Neuronal stem cell (in vitro differentiated cells): ENCODE results near the gene TNS3.

Experiments used
- DNase-seq: peaks from one replicate; pipeline ENCODE4 v3.0.0-alpha.2; 2013; ENCODE audit warnings: low spot score
- H2AFZ ChIP-seq: one replicate; pipeline ENCODE4 v1.6.1; 2013; ENCODE audit warnings: mild to moderate bottlenecking, low read length, inconsistent platforms
- H2AK5ac ChIP-seq: 2 replicates; pipeline ENCODE4 v1.6.1; 2013; ENCODE audit warnings: low read depth, mild to moderate bottlenecking, inconsistent platforms, low read length, moderate library complexity, mixed read lengths
- H2BK120ac ChIP-seq: 2 replicates; pipeline ENCODE4 v1.6.1; 2013; ENCODE audit warnings: low read depth, mild to moderate bottlenecking, inconsistent platforms, low read length, moderate library complexity, mixed read lengths
- H2BK12ac ChIP-seq: one replicate; pipeline ENCODE4 v1.6.1; 2013; ENCODE audit warnings: low read length, inconsistent platforms
- H2BK15ac ChIP-seq: 2 replicates; pipeline ENCODE4 v1.6.1; 2013; ENCODE audit warnings: mild to moderate bottlenecking, low read length, inconsistent platforms, mixed read lengths
- H2BK5ac ChIP-seq: one replicate; pipeline ENCODE4 v1.6.1; 2013; ENCODE audit warnings: inconsistent platforms, mild to moderate bottlenecking, low read length, moderate library complexity
- H3K14ac ChIP-seq: one replicate; pipeline ENCODE4 v1.6.1; 2013; ENCODE audit warnings: low read length, inconsistent platforms
- H3K18ac ChIP-seq: 2 replicates; pipeline ENCODE4 v1.6.1; 2013; ENCODE audit warnings: low read length, inconsistent platforms
- H3K23ac ChIP-seq: 2 replicates; pipeline ENCODE4 v1.6.1; 2013; ENCODE audit warnings: low read depth, mild to moderate bottlenecking, mixed read lengths, low read length, inconsistent platforms; ENCODE audit not compliant: poor library complexity
- H3K27ac ChIP-seq: replicated peaks from 3 replicates; pipeline ENCODE4 v1.5.1; 2013; ENCODE audit warnings: low read length, inconsistent platforms
- H3K27me3 ChIP-seq, 3 experiments: 2 replicates each; pipeline ENCODE4 v1.6.1; 2013; ENCODE audit warnings: low read length in 3 of 3, mild to moderate bottlenecking in 2 of 3, inconsistent platforms in 1 of 3, low read depth in 1 of 3, mixed read lengths in 1 of 3, moderate library complexity in 1 of 3; ENCODE audit not compliant: control insufficient read depth in 3 of 3, insufficient read depth in 3 of 3
- H3K36me3 ChIP-seq, 2 donors: replicated peaks in 1 of 2; 2 replicates each; pipeline ENCODE4 v1.6.1; 2013; ENCODE audit warnings: low read length in 2 of 2; ENCODE audit not compliant: control insufficient read depth in 2 of 2, insufficient read depth in 2 of 2
- H3K4ac ChIP-seq: 2 replicates; pipeline ENCODE4 v1.6.1; 2013; ENCODE audit warnings: inconsistent platforms, mild to moderate bottlenecking, low read length, moderate library complexity
- H3K4me1 ChIP-seq, 2 donors: 1 replicate in 1 of 2; 2 replicates in 1 of 2; pipeline ENCODE4 v1.6.1; 2013; ENCODE audit warnings: low read length in 2 of 2, low read depth in 1 of 2; ENCODE audit not compliant: control insufficient read depth in 2 of 2, insufficient read depth in 1 of 2
- H3K4me2 ChIP-seq: one replicate; pipeline ENCODE4 v1.6.1; 2013; ENCODE audit warnings: mild to moderate bottlenecking, low read length, inconsistent platforms; ENCODE audit not compliant: insufficient read depth, poor library complexity, severe bottlenecking
- H3K4me3 ChIP-seq, 2 donors: 2 replicates each; pipeline ENCODE4 v1.5.1; 2013; ENCODE audit warnings: low read length in 2 of 2, mild to moderate bottlenecking in 2 of 2, inconsistent platforms in 1 of 2, moderate library complexity in 1 of 2
- H3K79me1 ChIP-seq: one replicate; pipeline ENCODE4 v1.6.1; 2013; ENCODE audit warnings: low read depth, mild to moderate bottlenecking, inconsistent platforms, low read length, moderate library complexity
- H3K9ac ChIP-seq: one replicate; pipeline ENCODE4 v1.6.1; 2013; ENCODE audit warnings: mild to moderate bottlenecking, low read depth, low read length, inconsistent platforms; ENCODE audit not compliant: poor library complexity
- H3K9me3 ChIP-seq, 2 donors: replicated peaks in 1 of 2; 2 replicates each; pipeline versions ENCODE3 to v1.6.1; 2013; ENCODE audit warnings: low read length in 2 of 2, mild to moderate bottlenecking in 2 of 2, inconsistent platforms in 1 of 2, low read depth in 1 of 2, mixed read lengths in 1 of 2, moderate library complexity in 1 of 2; ENCODE audit not compliant: control insufficient read depth in 2 of 2, insufficient read depth in 1 of 2
- H4K8ac ChIP-seq: one replicate; pipeline ENCODE4 v1.6.1; 2013; ENCODE audit warnings: low read depth, mild to moderate bottlenecking, inconsistent platforms, low read length, moderate library complexity
- H4K91ac ChIP-seq: one replicate; pipeline ENCODE4 v1.6.1; 2013; ENCODE audit warnings: low read length, low read depth, mild to moderate bottlenecking, inconsistent platforms; ENCODE audit not compliant: poor library complexity
- WGBS, 2 donors: extraction: QIAGEN DNeasy Blood & Tissue Kit; methylation state at CpG; one replicate each; pipeline ENCODE4 v1.1.7; 2013; ENCODE audit warnings: missing lambda C conversion rate in 2 of 2, mixed read lengths in 1 of 2; ENCODE audit not compliant: insufficient read length in 2 of 2, insufficient replicate concordance in 1 of 2; ENCODE audit errors: extremely low coverage in 2 of 2; 5-methylcytosine and 5-hydroxymethylcytosine counted together

The TNS3 gene

GRCh38 chr7:47424523-47424922, 157.4 kb downstream of the TNS3 start:
- Histone ChIP-seq H2AFZ (no peak overlapping the region), H3K4me1 (peaks cover 0 to 8% of the 10 kb centered on the region in 2 donors), H3K4me3 (no peak overlapping the region), H2BK12ac (no peak overlapping the region), H3K23ac (no peak overlapping the region), H3K27ac (no peak overlapping the region), H4K8ac (no peak overlapping the region), H2BK15ac (no peak overlapping the region), H3K9ac (no peak overlapping the region), H2BK120ac (no peak overlapping the region), H3K4ac (no peak overlapping the region), H3K27me3 (no peaks in the 10 kb centered on the region), H2AK5ac (no peak overlapping the region), H3K4me2 (no peak overlapping the region), H2BK5ac (no peak overlapping the region), H4K91ac (no peak overlapping the region), H3K36me3 (peaks cover 0 to 26% of the 10 kb centered on the region in 2 donors), H3K14ac (no peak overlapping the region), H3K18ac (no peak overlapping the region), H3K79me1 (no peaks in the 10 kb centered on the region), H3K9me3 (no peaks in the 10 kb centered on the region)
- DNase-seq = no peak
- WGBS, 2 donors = no CpG with 5 or more reads among the region's 4 CpGs

GRCh38 chr7:47423196-47423595, 158.7 kb downstream of the TNS3 start:
- Histone ChIP-seq H4K91ac (no peak overlapping the region), H2BK15ac (no peak overlapping the region), H3K23ac (no peak overlapping the region), H3K4me3 (no peak overlapping the region), H3K4ac (no peak overlapping the region), H3K27ac (no peak overlapping the region), H2BK12ac (no peak overlapping the region), H2AK5ac (no peak overlapping the region), H2BK120ac (no peak overlapping the region), H2BK5ac (no peak overlapping the region), H2AFZ (no peak overlapping the region), H3K79me1 (no peaks in the 10 kb centered on the region), H3K9ac (no peak overlapping the region), H3K36me3 (peaks cover 0 to 30% of the 10 kb centered on the region in 2 donors), H3K27me3 (no peaks in the 10 kb centered on the region), H3K18ac (no peak overlapping the region), H3K9me3 (no peaks in the 10 kb centered on the region), H4K8ac (no peak overlapping the region), H3K4me1 (peaks cover 0 to 2% of the 10 kb centered on the region in 2 donors), H3K14ac (no peak overlapping the region), H3K4me2 (no peak overlapping the region)
- no peak for DNase-seq
- no CpG with 5 or more reads among the region's 3 CpGs for WGBS, 2 donors

GRCh38 chr7:47422611-47423010, 159.3 kb downstream of the TNS3 start:
- Histone ChIP-seq H3K9ac (no peak overlapping the region), H3K18ac (no peak overlapping the region), H3K4me2 (no peak overlapping the region), H2BK12ac (no peak overlapping the region), H4K91ac (no peak overlapping the region), H3K9me3 (no peaks in the 10 kb centered on the region), H3K23ac (no peak overlapping the region), H2AK5ac (no peak overlapping the region), H3K4ac (no peak overlapping the region), H2AFZ (no peak overlapping the region), H2BK15ac (no peak overlapping the region), H2BK5ac (no peak overlapping the region), H3K4me3 (no peak overlapping the region), H3K27me3 (no peaks in the 10 kb centered on the region), H2BK120ac (no peak overlapping the region), H3K36me3 (peaks cover 0 to 30% of the 10 kb centered on the region in 2 donors), H3K79me1 (no peaks in the 10 kb centered on the region), H4K8ac (no peak overlapping the region), H3K4me1 (no peaks in the 10 kb centered on the region), H3K27ac (no peak overlapping the region), H3K14ac (no peak overlapping the region)
- no peak for DNase-seq
- no CpG with 5 or more reads among the region's 3 CpGs for WGBS, 2 donors

GRCh38 chr7:47421456-47421855, 160.5 kb downstream of the TNS3 start:
- DNase-seq = no peak
- H3K36me3 ChIP-seq = peaks cover 0 to 31% of the 10 kb centered on the region in 2 donors
- H3K27me3 ChIP-seq = no peaks in the 10 kb centered on the region
- no peak overlapping the region for H3K14ac ChIP-seq
- no peak overlapping the region for H3K9ac ChIP-seq
- no CpG with 5 or more reads among the region's 4 CpGs for WGBS, 2 donors
- H2BK5ac ChIP-seq = no peak overlapping the region
- no peak overlapping the region for H3K18ac ChIP-seq
- no peak overlapping the region for H2AK5ac ChIP-seq
- H3K79me1 ChIP-seq = no peaks in the 10 kb centered on the region
- no peak overlapping the region for H4K8ac ChIP-seq
- no peak overlapping the region for H3K4me2 ChIP-seq
- no peaks in the 10 kb centered on the region for H3K9me3 ChIP-seq
- H3K23ac ChIP-seq = no peak overlapping the region
- no peak overlapping the region for H2BK15ac ChIP-seq
- no peak overlapping the region for H3K4ac ChIP-seq
- no peak overlapping the region for H2BK12ac ChIP-seq
- no peak overlapping the region for H3K4me3 ChIP-seq
- no peak overlapping the region for H3K27ac ChIP-seq
- no peak overlapping the region for H2BK120ac ChIP-seq
- H3K4me1 ChIP-seq = no peaks in the 10 kb centered on the region
- H2AFZ ChIP-seq = no peak overlapping the region
- H4K91ac ChIP-seq = no peak overlapping the region
